Neutrophil (primary cell): ENCODE results near the gene TGM3.
A peak's percentile ranks its signal among the peaks of the same experiment; 100 is the strongest.

Experiments
- H3K27ac ChIP-seq: fragments of 200-600 bp; sonication (generic); 2 replicates; pipeline ENCODE4 v1.5.1; 2016; ENCODE audit warnings: mild to moderate bottlenecking, moderate library complexity
- H3K27me3 ChIP-seq: fragments of 200-600 bp; sonication (generic); 2 replicates; pipeline ENCODE4 v1.6.0; 2016; ENCODE audit warnings: mild to moderate bottlenecking
- H3K36me3 ChIP-seq: fragments of 200-600 bp; sonication (generic); 2 replicates; pipeline ENCODE4 v1.5.1; 2017
- H3K4me1 ChIP-seq, 2 experiments: fragments of 200-600 bp in 1 of 2; sonication (generic) in 1 of 2; 1 replicate in 1 of 2; 2 replicates in 1 of 2; pipeline versions ENCODE4 v1.5.1 to v1.6.1; 2013 to 2016; ENCODE audit warnings: low read depth in 1 of 2, low read length in 1 of 2, mild to moderate bottlenecking in 1 of 2, moderate library complexity in 1 of 2; ENCODE audit not compliant: control insufficient read depth in 1 of 2, insufficient read depth in 1 of 2
- H3K4me3 ChIP-seq, 2 experiments: fragments of 200-600 bp in 1 of 2; sonication (generic) in 1 of 2; 1 replicate in 1 of 2; 2 replicates in 1 of 2; pipeline ENCODE4 v1.5.1; 2013 to 2016; ENCODE audit warnings: low read depth in 1 of 2, low read length in 1 of 2, mild to moderate bottlenecking in 1 of 2, moderate library complexity in 1 of 2
- H3K9me3 ChIP-seq: fragments of 200-600 bp; sonication (generic); 2 replicates; pipeline ENCODE4 v1.5.1; 2016
- TF ChIP-seq, protein P1 (sequence below): fragments of 200-600 bp; sonication (generic); IDR thresholded peaks from 2 replicates; pipeline ENCODE4 v1.5.1; 2016; ENCODE audit warnings: antibody characterized with exemption

Gene TGM3

GRCh38 chr20:2337142-2337541 lies 41.3 kb downstream of the TGM3 start:
- Histone ChIP-seq H3K27ac (no peak overlapping the region), H3K4me1 (peaks cover 14 to 28% of the 10 kb centered on the region in 2 experiments), H3K4me3 (no peak overlapping the region), H3K36me3 (peaks cover 60% of the 10 kb centered on the region), H3K9me3 (no peaks in the 10 kb centered on the region), H3K27me3 (no peaks in the 10 kb centered on the region)
- TF ChIP-seq, protein P1, sequence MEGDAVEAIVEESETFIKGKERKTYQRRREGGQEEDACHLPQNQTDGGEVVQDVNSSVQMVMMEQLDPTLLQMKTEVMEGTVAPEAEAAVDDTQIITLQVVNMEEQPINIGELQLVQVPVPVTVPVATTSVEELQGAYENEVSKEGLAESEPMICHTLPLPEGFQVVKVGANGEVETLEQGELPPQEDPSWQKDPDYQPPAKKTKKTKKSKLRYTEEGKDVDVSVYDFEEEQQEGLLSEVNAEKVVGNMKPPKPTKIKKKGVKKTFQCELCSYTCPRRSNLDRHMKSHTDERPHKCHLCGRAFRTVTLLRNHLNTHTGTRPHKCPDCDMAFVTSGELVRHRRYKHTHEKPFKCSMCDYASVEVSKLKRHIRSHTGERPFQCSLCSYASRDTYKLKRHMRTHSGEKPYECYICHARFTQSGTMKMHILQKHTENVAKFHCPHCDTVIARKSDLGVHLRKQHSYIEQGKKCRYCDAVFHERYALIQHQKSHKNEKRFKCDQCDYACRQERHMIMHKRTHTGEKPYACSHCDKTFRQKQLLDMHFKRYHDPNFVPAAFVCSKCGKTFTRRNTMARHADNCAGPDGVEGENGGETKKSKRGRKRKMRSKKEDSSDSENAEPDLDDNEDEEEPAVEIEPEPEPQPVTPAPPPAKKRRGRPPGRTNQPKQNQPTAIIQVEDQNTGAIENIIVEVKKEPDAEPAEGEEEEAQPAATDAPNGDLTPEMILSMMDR: no peak

DNA sequence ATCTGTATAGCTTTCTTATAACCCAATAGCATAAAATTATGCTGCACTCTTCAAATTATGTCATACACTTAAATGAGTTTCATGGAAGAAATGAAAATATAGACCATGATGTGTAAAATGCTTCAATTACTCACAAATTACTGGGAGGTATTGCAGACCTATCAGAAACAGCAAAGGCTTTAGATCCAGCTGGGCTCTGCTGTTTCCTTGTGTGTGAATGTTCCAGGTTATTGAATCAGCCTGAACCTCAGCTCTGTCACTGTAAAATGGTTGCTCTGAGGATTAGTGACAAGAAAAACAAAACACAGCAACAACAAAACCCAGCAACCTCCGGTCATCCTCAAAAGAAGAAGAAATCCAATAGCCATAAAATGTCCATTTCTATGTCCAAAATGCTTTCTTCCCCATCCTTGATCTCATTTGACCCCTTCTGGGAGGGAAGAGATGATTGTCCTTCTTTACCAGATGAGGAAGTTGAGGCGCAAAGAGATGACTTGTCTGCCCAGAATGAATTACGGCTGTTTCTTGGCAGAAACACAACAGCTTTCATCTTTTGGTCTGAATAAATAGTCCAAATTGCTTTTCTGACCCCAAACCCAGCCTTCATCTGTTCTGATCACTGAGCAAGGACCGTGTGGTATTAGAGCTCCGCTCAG lies 42.7 kb downstream of the TGM3 start:
- TF ChIP-seq, protein P1: no peak
- Histone ChIP-seq H3K4me3 (no peak overlapping the region), H3K9me3 (no peaks in the 10 kb centered on the region), H3K4me1 (peaks cover under 1 to 15% of the 10 kb centered on the region in 2 experiments), H3K36me3 (peaks cover 60% of the 10 kb centered on the region), H3K27ac (peak overlapping the region; percentile 60), H3K27me3 (no peaks in the 10 kb centered on the region)

DNA sequence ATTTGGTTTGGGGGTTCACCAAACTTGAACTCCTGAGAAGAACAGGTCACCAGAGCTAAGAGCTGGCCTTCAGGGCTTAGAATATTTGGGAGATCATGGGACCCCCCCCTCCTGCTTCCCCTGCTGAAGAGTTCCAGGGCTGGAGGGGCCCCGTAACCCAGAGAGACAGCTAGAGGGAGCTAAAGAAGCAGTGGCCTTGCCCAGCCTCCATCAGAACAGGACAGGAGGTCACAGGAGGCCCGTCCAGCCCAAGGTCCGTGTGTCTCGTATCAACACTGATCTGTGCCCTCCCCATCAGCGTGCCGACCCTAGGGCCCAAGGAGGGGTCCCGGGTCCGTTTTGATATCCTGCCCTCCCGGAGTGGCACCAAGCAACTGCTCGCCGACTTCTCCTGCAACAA lies 44.3 kb downstream of the TGM3 start:
- Histone ChIP-seq H3K4me3 (no peak overlapping the region), H3K4me1 (peaks cover 0 to 9% of the 10 kb centered on the region in 2 experiments), H3K36me3 (peaks cover 47% of the 10 kb centered on the region), H3K9me3 (no peaks in the 10 kb centered on the region), H3K27ac (no peak overlapping the region), H3K27me3 (no peaks in the 10 kb centered on the region)
- TF ChIP-seq, protein P1: no peak

DNA sequence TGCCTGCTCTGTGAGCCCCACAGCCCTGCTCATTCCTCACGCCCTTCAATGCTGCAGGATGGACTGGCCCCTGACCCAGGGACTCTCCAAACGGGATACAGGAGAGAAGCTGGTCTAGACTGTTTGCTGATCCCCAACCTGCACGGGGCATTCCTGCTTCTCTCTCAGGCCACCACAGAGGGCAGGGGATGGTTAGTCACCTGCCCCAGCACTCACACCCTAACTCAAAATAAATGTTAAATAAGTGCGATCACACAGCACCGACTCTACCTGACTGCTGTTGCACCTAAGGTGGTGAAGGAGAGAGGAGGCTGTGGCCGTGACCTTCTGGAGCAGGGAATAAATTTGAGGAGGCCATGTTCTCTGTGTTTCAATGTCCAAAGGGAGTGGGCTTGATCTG lies 45.0 kb downstream of the TGM3 start:
- H3K27ac ChIP-seq: peak overlapping the region; percentile 10
- no peaks in the 10 kb centered on the region for H3K27me3 ChIP-seq
- H3K36me3 ChIP-seq: peaks cover 40% of the 10 kb centered on the region
- no peaks in the 10 kb centered on the region for H3K9me3 ChIP-seq
- H3K4me3 ChIP-seq: no peak overlapping the region
- TF ChIP-seq, protein P1: no peak
- peaks cover 0 to 9% of the 10 kb centered on the region in 2 experiments for H3K4me1 ChIP-seq

- peaks cover 35% of the 10 kb centered on the region for H3K36me3 ChIP-seq
- no peaks in the 10 kb centered on the region for H3K9me3 ChIP-seq
- no peaks in the 10 kb centered on the region for H3K27me3 ChIP-seq
- H3K4me1 ChIP-seq: peaks cover 2 to 14% of the 10 kb centered on the region in 2 experiments
- no peak overlapping the region for H3K4me3 ChIP-seq
- TF ChIP-seq, protein P1: no peak
- peak overlapping the region; percentile 10 for H3K27ac ChIP-seq
Observed at GRCh38 chr20:2341336-2341735, 45.5 kb downstream of the TGM3 start.
